IMR-90 (cell line): Measurements from ENCODE around the gene LAPTM5. TPM values are rescaled to one million over a fixed set of nuclear protein-coding genes. Genes with fewer than 3 reads are reported as not detected.

ENCODE experiments used
- ATAC-seq: fragments of 200-7000 bp; cut with Tn5 transposase; 2 replicates; pipeline ENCODE4 v1.9.1; 2020; ENCODE audit warnings: low read depth, mild to moderate bottlenecking, moderate library complexity
- BruUV-seq: library from RNA; stranded (reverse); fragments of 400-500 nt; replicated peaks from 2 replicates; lab custom pipeline; 2021; lab: Mats Ljungman, UMichigan
- CTCF ChIA-PET: fragments of 300-600 bp; formaldehyde crosslinking; extraction: SDS; loops from one replicate; lab custom pipeline; 2021; ENCODE audit warnings: antibody characterized with exemption; lab: Yijun Ruan, JAX
- POLR2A ChIA-PET: fragments of 300-600 bp; sonication (Branson Sonifier 250); formaldehyde crosslinking; loops from one replicate; lab custom pipeline; 2022; ENCODE audit warnings: antibody characterized with exemption; ENCODE audit not compliant: unreplicated experiment; lab: Charles Lee
- DNase-seq: peaks from one replicate; pipeline ENCODE4 v3.0.0; 2013
- H2AFZ ChIP-seq: replicated peaks from 2 replicates; pipeline ENCODE3; 2013; ENCODE audit warnings: low read length, mild to moderate bottlenecking; ENCODE audit not compliant: poor library complexity
- H2AK5ac ChIP-seq: 2 replicates; pipeline ENCODE4 v1.6.1; 2013; ENCODE audit warnings: low read depth, low read length, inconsistent platforms
- H2AK9ac ChIP-seq: replicated peaks from 2 replicates; pipeline ENCODE3; 2013; ENCODE audit warnings: mild to moderate bottlenecking, low read depth, low read length, moderate library complexity; ENCODE audit not compliant: poor library complexity
- H2BK120ac ChIP-seq: 2 replicates; pipeline ENCODE4 v1.6.1; 2013; ENCODE audit warnings: low read depth, low read length, inconsistent platforms
- H2BK15ac ChIP-seq: 3 replicates; pipeline ENCODE4 v1.6.1; 2013; ENCODE audit warnings: low read depth, low read length, inconsistent platforms
- H2BK20ac ChIP-seq: 2 replicates; pipeline ENCODE4 v1.6.1; 2013; ENCODE audit warnings: low read depth, mild to moderate bottlenecking, inconsistent platforms, low read length, moderate library complexity
- H2BK5ac ChIP-seq: 2 replicates; pipeline ENCODE4 v1.6.1; 2013; ENCODE audit warnings: mild to moderate bottlenecking, low read depth, low read length, inconsistent platforms; ENCODE audit not compliant: poor library complexity, severe bottlenecking
- H3K14ac ChIP-seq: replicated peaks from 2 replicates; pipeline ENCODE4 v1.6.1; 2013; ENCODE audit warnings: low read depth, low read length, inconsistent platforms
- H3K18ac ChIP-seq: 2 replicates; pipeline ENCODE4 v1.6.1; 2013; ENCODE audit warnings: low read depth, low read length, control low read depth
- H3K23ac ChIP-seq: 2 replicates; pipeline ENCODE4 v1.6.1; 2013; ENCODE audit warnings: low read depth, low read length, inconsistent platforms
- H3K27ac ChIP-seq: 2 replicates; pipeline ENCODE4 v1.5.1; 2013; ENCODE audit warnings: mild to moderate bottlenecking, control low read depth, low read length; ENCODE audit not compliant: insufficient read depth
- H3K27me3 ChIP-seq: 2 replicates; pipeline ENCODE4 v1.6.1; 2013; ENCODE audit warnings: low read length; ENCODE audit not compliant: control insufficient read depth, insufficient read depth
- H3K36me3 ChIP-seq: 2 replicates; pipeline ENCODE4 v1.6.1; 2013; ENCODE audit warnings: low read length, mixed read lengths; ENCODE audit not compliant: control insufficient read depth, insufficient read depth
- H3K4ac ChIP-seq: 2 replicates; pipeline ENCODE4 v1.6.1; 2013; ENCODE audit warnings: low read depth, low read length, inconsistent platforms
- H3K4me1 ChIP-seq: 2 replicates; pipeline ENCODE4 v1.6.1; 2013; ENCODE audit warnings: low read length, mixed read lengths; ENCODE audit not compliant: control insufficient read depth, insufficient read depth
- H3K4me2 ChIP-seq: 2 replicates; pipeline ENCODE4 v1.6.1; 2013; ENCODE audit warnings: low read depth, mild to moderate bottlenecking, control low read depth, low read length, moderate library complexity
- H3K4me3 ChIP-seq: 2 replicates; pipeline ENCODE4 v1.5.1; 2013; ENCODE audit warnings: low read depth, mild to moderate bottlenecking, control low read depth, low read length, moderate library complexity; ENCODE audit not compliant: insufficient read depth
- H3K56ac ChIP-seq: 2 replicates; pipeline ENCODE4 v1.6.1; 2013; ENCODE audit warnings: low read length, inconsistent platforms; ENCODE audit not compliant: insufficient read depth; ENCODE audit errors: extremely low read depth
- H3K79me1 ChIP-seq, 2 experiments: 2 replicates each; pipeline ENCODE4 v1.6.1; 2013; ENCODE audit warnings: low read length in 2 of 2, inconsistent platforms in 1 of 2, low read depth in 1 of 2
- H3K9ac ChIP-seq: 2 replicates; pipeline ENCODE4 v1.6.1; 2013; ENCODE audit warnings: low read depth, low read length, control low read depth
- H3K9me1 ChIP-seq: 2 replicates; pipeline ENCODE4 v1.6.1; 2013; ENCODE audit warnings: low read length, inconsistent platforms; ENCODE audit not compliant: insufficient read depth
- H3K9me3 ChIP-seq: 2 replicates; pipeline ENCODE4 v1.6.1; 2013; ENCODE audit warnings: low read length; ENCODE audit not compliant: control insufficient read depth, insufficient read depth
- H4K20me1 ChIP-seq: 2 replicates; pipeline ENCODE4 v1.6.1; 2013; ENCODE audit warnings: low read length, inconsistent platforms; ENCODE audit not compliant: insufficient read depth
- H4K5ac ChIP-seq: 2 replicates; pipeline ENCODE4 v1.6.1; 2013; ENCODE audit warnings: mild to moderate bottlenecking, low read depth, low read length, control low read depth
- H4K8ac ChIP-seq, 2 experiments: 2 replicates each; pipeline ENCODE4 v1.6.1; 2013; ENCODE audit warnings: low read depth in 2 of 2, low read length in 2 of 2, control low read depth in 1 of 2, inconsistent platforms in 1 of 2
- H4K91ac ChIP-seq: 2 replicates; pipeline ENCODE4 v1.6.1; 2013; ENCODE audit warnings: low read depth, low read length, inconsistent platforms; ENCODE audit not compliant: insufficient read depth
- CEBPB ChIP-seq: IDR thresholded peaks from 2 replicates; pipeline ENCODE4 v1.6.1; 2012; ENCODE audit warnings: low read depth, low read length, improper control_type of control experiment
- CHD1 ChIP-seq: IDR thresholded peaks from 2 replicates; pipeline ENCODE4 v1.6.1; 2012; ENCODE audit warnings: low read depth, low read length, improper control_type of control experiment
- CTCF ChIP-seq: conservative IDR thresholded peaks from 2 replicates; pipeline ENCODE4 v1.5.1; 2012; ENCODE audit warnings: mild to moderate bottlenecking, low read depth, low read length, improper control_type of control experiment
- ELK1 ChIP-seq: fragments of 150-350 bp; IDR thresholded peaks from 2 replicates; pipeline ENCODE4 v1.6.1; 2016; ENCODE audit warnings: low read depth, mild to moderate bottlenecking, low read length, moderate library complexity, borderline replicate concordance
- FOS ChIP-seq: fragments of 150-350 bp; IDR thresholded peaks from 2 replicates; pipeline ENCODE4 v1.6.1; 2016; ENCODE audit warnings: low read depth, low read length
- MAFK ChIP-seq: IDR thresholded peaks from 2 replicates; pipeline ENCODE4 v1.6.1; 2012; ENCODE audit warnings: low read depth, low read length, improper control_type of control experiment
- MAZ ChIP-seq: IDR thresholded peaks from 2 replicates; pipeline ENCODE4 v1.6.1; 2012; ENCODE audit warnings: low read depth, mild to moderate bottlenecking, low read length, improper control_type of control experiment, moderate library complexity, borderline replicate concordance
- POLR2A ChIP-seq: IDR thresholded peaks from 2 replicates; pipeline ENCODE4 v1.6.1; 2012; ENCODE audit warnings: mild to moderate bottlenecking, low read depth, low read length
- USF2 ChIP-seq: fragments of 150-350 bp; IDR thresholded peaks from 2 replicates; pipeline ENCODE4 v1.6.1; 2017; ENCODE audit warnings: mild to moderate bottlenecking, antibody characterized with exemption, low read length, low read depth
- WGBS, 2 experiments: methylation state at CpG; one replicate each; pipeline versions ENCODE4 v1.1.5 to v1.1.7; 2013; ENCODE audit warnings: missing lambda C conversion rate in 2 of 2; ENCODE audit not compliant: insufficient read length in 1 of 2; ENCODE audit errors: extremely low coverage in 2 of 2; 5-methylcytosine and 5-hydroxymethylcytosine counted together
- dilution Hi-C: fragments of 300-500 bp; cut with HindIII; formaldehyde crosslinking; loops from one replicate; pipeline ENCODE4 v1.14.3; 2018; ENCODE audit warnings: low sequenced_read_pairs; ENCODE audit not compliant: unreplicated experiment
- in situ Hi-C: fragments of 300-500 bp; cut with MboI; formaldehyde crosslinking; loops from 3 replicates; pipeline ENCODE4 v1.14.3; 2019; ENCODE audit warnings: low sequenced_read_pairs, inconsistent platforms, mixed read lengths
- intact Hi-C: fragments of 100-400 bp; cut with micrococcal nuclease; formaldehyde crosslinking; loops from 2 replicates; pipeline ENCODE4 v1.10.0; 2022
- polyA plus RNA-seq, 3 experiments: library from polyadenylated mRNA; depleted of rRNA; stranded (reverse); fragments of >200 nt; gene quantifications; 2 replicates each; pipeline ENCODE4 v1.2.3, GENCODE V29; 2012; ENCODE audit warnings: low replicate concordance in 1 of 3
- total RNA-seq: library from RNA; depleted of rRNA; stranded (reverse); fragments of >200 nt; gene quantifications from 2 replicates; pipeline ENCODE4 v1.2.3, GENCODE V29; 2012

LAPTM5 gene
- total and polyA plus RNA-seq, 2 of the 4 experiments (the other 2 are of a cell fraction) = 0.09 TPM; not detected in 1

GRCh38 chr1:30752651-30752908 lies 5.0 kb downstream of the LAPTM5 start:
- no peak overlapping the region for H4K5ac ChIP-seq
- H2BK5ac ChIP-seq = no peak overlapping the region
- no peak overlapping the region for H3K14ac ChIP-seq
- no peak overlapping the region for H3K27ac ChIP-seq
- H3K18ac ChIP-seq = no peak overlapping the region
- peaks cover 9% of the 10 kb centered on the region for H3K27me3 ChIP-seq
- H3K56ac ChIP-seq = no peak overlapping the region
- H3K4me1 ChIP-seq = peaks cover 13% of the 10 kb centered on the region
- in situ Hi-C loops (no loop called here), dilution Hi-C loops (no loop called here), intact Hi-C loops (no loop called here)
- no peaks in the 10 kb centered on the region for H3K36me3 ChIP-seq
- peak overlapping the region; percentile 51 for H2AFZ ChIP-seq
- CTCF ChIA-PET = interaction anchor here (1.2 kb wide), 1 partner anchor 34 kb away, joined by 4 read pairs; no protein-coding TSS in a partner anchor
- peaks cover 12% of the 10 kb centered on the region for H3K9me1 ChIP-seq
- WGBS, 2 experiments = no CpG with 5 or more reads among the region's 9 CpGs
- H2AK5ac ChIP-seq = no peak overlapping the region
- TF ChIP-seq FOS (no peak), USF2 (no peak), CHD1 (no peak), ELK1 (no peak), MAFK (no peak), CTCF (no peak), MAZ (no peak), CEBPB (no peak), POLR2A (no peak)
- no peak overlapping the region for H2BK15ac ChIP-seq
- BruUV-seq = no TSS peak
- H3K23ac ChIP-seq = no peak overlapping the region
- H3K79me1 ChIP-seq = no peaks in the 10 kb centered on the region
- no peak overlapping the region for H2BK120ac ChIP-seq
- H2BK20ac ChIP-seq = no peak overlapping the region
- no peak overlapping the region for H3K4me3 ChIP-seq
- H3K9me3 ChIP-seq = no peaks in the 10 kb centered on the region
- no peak overlapping the region for H3K4ac ChIP-seq
- no peak overlapping the region for H4K91ac ChIP-seq
- no peak overlapping the region for H3K4me2 ChIP-seq
- no peak for ATAC-seq
- no peak overlapping the region for H2AK9ac ChIP-seq
- no peak overlapping the region for H3K9ac ChIP-seq
- H4K20me1 ChIP-seq = no peaks in the 10 kb centered on the region; the same call in 1 of the 2 replicates
- no peak overlapping the region for H4K8ac ChIP-seq
- DNase-seq = no peak
- POLR2A ChIA-PET = no interaction called here
